GM23248 (cell line): ENCODE data around the gene ATE1.

Experiments
- EZH2 ChIP-seq: fragments of 200-600 bp; sonication (generic); IDR thresholded peaks from 2 replicates; pipeline ENCODE4 v1.6.1; 2018; ENCODE audit warnings: antibody characterized with exemption, mild to moderate bottlenecking; ENCODE audit not compliant: insufficient read depth, poor library complexity, severe bottlenecking
- EZH2phosphoT487 ChIP-seq: fragments of 200-600 bp; sonication (generic); IDR thresholded peaks from 2 replicates; pipeline ENCODE4 v1.6.1; 2018; ENCODE audit warnings: antibody characterized with exemption, moderate library complexity, mild to moderate bottlenecking, low read depth; ENCODE audit not compliant: insufficient read depth

- no peak for TF ChIP-seq EZH2
- no peak for TF ChIP-seq EZH2phosphoT487
Measured at GRCh38 chr10:121797490-121797889, 130.3 kb downstream of the ATE1 start.
